PC-9 (cell line): ENCODE data around the gene PHLDB2. TPM values are rescaled to one million over a fixed set of nuclear protein-coding genes. Genes with fewer than 3 reads are reported as not detected.

ENCODE experiments used
- BruUV-seq: library from RNA; stranded (reverse); fragments of 400-500 nt; replicated peaks from 2 replicates; lab custom pipeline; 2021; lab: Mats Ljungman, UMichigan
- CTCF ChIA-PET: fragments of 300-600 bp; sonication (Branson Sonifier 250); formaldehyde crosslinking; loops from one replicate; lab custom pipeline; 2022; ENCODE audit warnings: antibody characterized with exemption; lab: Charles Lee
- POLR2A ChIA-PET: fragments of 300-600 bp; sonication (Branson Sonifier 250); formaldehyde crosslinking; loops from one replicate; lab custom pipeline; 2022; ENCODE audit warnings: antibody characterized with exemption; ENCODE audit not compliant: unreplicated experiment; lab: Charles Lee
- DNase-seq, 2 experiments: peaks; one replicate each; pipeline versions ENCODE4 v3.0.0 to v3.0.0-alpha.2; 2015 to 2022; ENCODE audit warnings: mixed read lengths in 1 of 2
- H2AFZ ChIP-seq: fragments of 200-600 bp; sonication (generic); 2 replicates; pipeline ENCODE4 v1.8.1; 2017; ENCODE audit warnings: antibody characterized with exemption
- H3F3A ChIP-seq: fragments of 200-600 bp; sonication (generic); 2 replicates; pipeline ENCODE4 v1.8.1; 2017; ENCODE audit warnings: antibody characterized with exemption, mild to moderate bottlenecking, low read depth; ENCODE audit not compliant: insufficient read depth
- H3K27ac ChIP-seq: fragments of 200-600 bp; sonication (generic); 2 replicates; pipeline ENCODE4 v1.6.1; 2016; ENCODE audit warnings: mixed run types
- H3K27me3 ChIP-seq: fragments of 200-600 bp; sonication (generic); 2 replicates; pipeline ENCODE4 v1.6.1; 2016; ENCODE audit warnings: low read depth, mixed run types; ENCODE audit not compliant: insufficient read depth
- H3K36me3 ChIP-seq: fragments of 200-600 bp; sonication (generic); 2 replicates; pipeline ENCODE4 v1.6.1; 2016; ENCODE audit warnings: low read depth, mixed run types
- H3K4me1 ChIP-seq: fragments of 200-600 bp; sonication (generic); replicated peaks from 2 replicates; pipeline ENCODE4 v1.6.1; 2016; ENCODE audit warnings: mixed run types; ENCODE audit not compliant: insufficient read depth
- H3K4me2 ChIP-seq: fragments of 200-600 bp; sonication (generic); 2 replicates; pipeline ENCODE4 v1.6.1; 2017; ENCODE audit warnings: mixed run types
- H3K4me3 ChIP-seq: fragments of 200-600 bp; sonication (generic); 2 replicates; pipeline ENCODE4 v1.6.1; 2016; ENCODE audit warnings: mixed run types
- H3K79me2 ChIP-seq: fragments of 200-600 bp; sonication (generic); 2 replicates; pipeline ENCODE4 v1.6.1; 2017; ENCODE audit warnings: low read depth, mixed run types
- H3K9me2 ChIP-seq: fragments of 200-600 bp; sonication (generic); 2 replicates; pipeline ENCODE4 v1.8.1; 2017; ENCODE audit warnings: mild to moderate bottlenecking; ENCODE audit not compliant: insufficient read depth
- H3K9me3 ChIP-seq: fragments of 200-600 bp; sonication (generic); 2 replicates; pipeline ENCODE4 v1.8.1; 2016; ENCODE audit warnings: low read depth; ENCODE audit not compliant: insufficient read depth
- H4K20me1 ChIP-seq: fragments of 200-600 bp; sonication (generic); 2 replicates; pipeline ENCODE4 v1.8.1; 2017; ENCODE audit not compliant: insufficient read depth
- CTCF ChIP-seq: fragments of 200-600 bp; sonication (generic); conservative IDR thresholded peaks from 2 replicates; pipeline ENCODE4 v1.6.1; 2017; ENCODE audit warnings: mixed run types, antibody characterized with exemption, mild to moderate bottlenecking, moderate library complexity
- EZH2 ChIP-seq: fragments of 200-600 bp; sonication (generic); IDR thresholded peaks from 2 replicates; pipeline ENCODE4 v1.8.0; 2017; ENCODE audit warnings: antibody characterized with exemption, low read depth
- intact Hi-C: fragments of 100-400 bp; cut with micrococcal nuclease; formaldehyde crosslinking; loops from one replicate; pipeline ENCODE4 v1.10.0; 2022; ENCODE audit not compliant: unreplicated experiment
- total RNA-seq: library from RNA; stranded (reverse); gene quantifications from 2 replicates; pipeline ENCODE4 v1.2.3, GENCODE V29; 2021

PHLDB2 gene
- total RNA-seq, 1 experiment from 2014 or later = 42.7 TPM

- H3K36me3 ChIP-seq = no peaks in the 10 kb centered on the region
- intact Hi-C loops = no loop called here
- no peak overlapping the region for H3K4me3 ChIP-seq
- BruUV-seq = no TSS peak
- H3F3A ChIP-seq = peaks cover 17% of the 10 kb centered on the region; the same call in 1 of the 2 replicates
- no peaks in the 10 kb centered on the region for H3K79me2 ChIP-seq
- H3K9me2 ChIP-seq = no peaks in the 10 kb centered on the region
- ChIA-PET CTCF (interaction anchor here (0.7 kb wide), 1 partner anchor 112 kb away, joined by 3 read pairs; no protein-coding TSS in a partner anchor), POLR2A (interaction anchor here (0.5 kb wide), 1 partner anchor 111 kb away, joined by 5 read pairs; no protein-coding TSS in a partner anchor)
- H3K4me2 ChIP-seq = no peak overlapping the region
- H3K27me3 ChIP-seq = no peaks in the 10 kb centered on the region
- TF ChIP-seq CTCF (no peak), EZH2 (no peak)
- H4K20me1 ChIP-seq = no peaks in the 10 kb centered on the region
- no peak overlapping the region for H3K27ac ChIP-seq
- H3K4me1 ChIP-seq = peaks cover 6% of the 10 kb centered on the region; the same call in 1 of the 2 replicates
- H2AFZ ChIP-seq = no peak overlapping the region
- H3K9me3 ChIP-seq = no peaks in the 10 kb centered on the region
- DNase-seq = no peak
Observed at GRCh38 chr3:111827871-111828270, 31.2 kb upstream of the PHLDB2 start.

GRCh38 chr3:111828530-111828929 lies 30.5 kb upstream of the PHLDB2 start:
- intact Hi-C loops = no loop called here
- no TSS peak for BruUV-seq
- no peak overlapping the region for H3K4me2 ChIP-seq
- POLR2A ChIA-PET = interaction anchor here (0.5 to 0.7 kb wide), 2 partner anchors 67 to 111 kb away, joined by 3 to 5 read pairs; no protein-coding TSS in a partner anchor
- H3F3A ChIP-seq = peaks cover 17% of the 10 kb centered on the region; the same call in 1 of the 2 replicates
- TF ChIP-seq CTCF = no peak
- TF ChIP-seq EZH2 = no peak
- no peaks in the 10 kb centered on the region for H3K9me2 ChIP-seq
- CTCF ChIA-PET = interaction anchor here (0.7 kb wide), 1 partner anchor 112 kb away, joined by 3 read pairs; no protein-coding TSS in a partner anchor
- H3K79me2 ChIP-seq = no peaks in the 10 kb centered on the region
- no peaks in the 10 kb centered on the region for H4K20me1 ChIP-seq
- no peak overlapping the region for H3K27ac ChIP-seq
- H2AFZ ChIP-seq = no peak overlapping the region
- H3K27me3 ChIP-seq = no peaks in the 10 kb centered on the region
- no peaks in the 10 kb centered on the region for H3K9me3 ChIP-seq
- H3K4me1 ChIP-seq = peaks cover 6% of the 10 kb centered on the region; the same call in 1 of the 2 replicates
- H3K36me3 ChIP-seq = no peaks in the 10 kb centered on the region
- H3K4me3 ChIP-seq = no peak overlapping the region
- no peak for DNase-seq

- Histone ChIP-seq H3K36me3 (no peaks in the 10 kb centered on the region), H3K27ac (no peak overlapping the region), H3K79me2 (no peaks in the 10 kb centered on the region), H3K4me1 (peaks cover 6% of the 10 kb centered on the region; the same call in 1 of the 2 replicates), H2AFZ (no peak overlapping the region), H3K4me3 (no peak overlapping the region), H3F3A (peaks cover 17% of the 10 kb centered on the region; the same call in 1 of the 2 replicates), H3K4me2 (no peak overlapping the region), H3K9me2 (no peaks in the 10 kb centered on the region), H3K27me3 (no peaks in the 10 kb centered on the region), H3K9me3 (no peaks in the 10 kb centered on the region), H4K20me1 (no peaks in the 10 kb centered on the region)
- BruUV-seq = no TSS peak
- intact Hi-C loops = no loop called here
- CTCF ChIA-PET = no interaction called here
- POLR2A ChIA-PET = interaction anchor here (0.7 kb wide), 1 partner anchor 68 kb away, joined by 3 read pairs; no protein-coding TSS in a partner anchor
- no peak for DNase-seq
- TF ChIP-seq EZH2 = no peak
- TF ChIP-seq CTCF = no peak
Observed at GRCh38 chr3:111829023-111829422, 30.0 kb upstream of the PHLDB2 start.
